ENCODE data around the gene L3MBTL4.

L3MBTL4 gene

DNA sequence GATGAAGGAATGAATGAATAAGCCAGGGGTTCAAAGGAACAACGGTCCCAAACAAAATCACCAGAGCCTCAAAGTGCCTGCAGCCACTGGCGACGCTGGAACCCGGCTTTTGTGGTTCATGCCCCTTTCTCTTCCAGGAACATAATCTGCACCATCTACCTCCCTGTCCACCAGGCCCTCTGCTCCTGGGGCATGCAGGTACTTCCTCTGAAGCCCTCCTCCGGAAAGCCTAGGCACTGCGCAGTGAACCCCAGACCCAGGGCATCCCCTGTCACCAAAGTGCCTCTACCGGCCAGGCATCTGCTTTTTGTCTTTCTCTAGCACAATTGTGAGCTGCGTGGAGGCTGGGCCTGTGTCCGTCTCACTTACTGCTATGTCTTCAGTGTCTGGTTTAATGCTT lies 420.8 kb downstream of the L3MBTL4 start:
- H3K9ac ChIP-seq (ENCODE audit: low read depth, low read length) = no peak overlapping the region
- H3K4me1 ChIP-seq (ENCODE audit: control insufficient read depth, insufficient read depth, low read length) = peaks cover 19% of the 10 kb centered on the region
- no peaks in the 10 kb centered on the region for H3K27me3 ChIP-seq (ENCODE audit: control insufficient read depth, insufficient read depth, low read length)
- H3K9me3 ChIP-seq (ENCODE audit: control insufficient read depth, insufficient read depth, low read length) = no peaks in the 10 kb centered on the region
- H3K4me3 ChIP-seq (ENCODE audit: low read depth, low read length) = no peak overlapping the region
- no peaks in the 10 kb centered on the region for H3K36me3 ChIP-seq (ENCODE audit: control insufficient read depth, insufficient read depth, low read length)

DNA sequence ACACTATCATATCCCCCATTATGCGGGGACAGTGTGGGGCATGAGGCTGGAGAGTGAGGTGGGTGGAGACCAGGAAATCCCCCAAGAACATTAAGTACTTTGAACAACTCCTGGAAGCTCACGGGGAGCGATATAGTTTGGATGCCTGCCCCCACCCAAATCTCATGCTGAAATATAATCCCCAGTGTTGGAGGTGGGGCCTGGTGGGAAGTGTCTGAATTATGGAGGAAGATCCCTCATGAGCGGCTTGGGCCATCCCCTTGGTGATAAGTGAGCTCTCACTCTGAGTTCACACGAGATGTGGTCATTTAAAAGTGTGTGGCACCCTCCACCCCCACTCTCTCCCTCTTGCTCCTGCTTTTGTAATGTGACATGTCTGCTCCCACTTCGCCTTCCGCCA lies 422.3 kb downstream of the L3MBTL4 start:
- Histone ChIP-seq H3K27me3 (ENCODE audit: control insufficient read depth, insufficient read depth, low read length) (no peaks in the 10 kb centered on the region), H3K9ac (ENCODE audit: low read depth, low read length) (no peak overlapping the region), H3K4me3 (ENCODE audit: low read depth, low read length) (no peak overlapping the region), H3K9me3 (ENCODE audit: control insufficient read depth, insufficient read depth, low read length) (no peaks in the 10 kb centered on the region), H3K36me3 (ENCODE audit: control insufficient read depth, insufficient read depth, low read length) (no peaks in the 10 kb centered on the region), H3K4me1 (ENCODE audit: control insufficient read depth, insufficient read depth, low read length) (peaks cover 17% of the 10 kb centered on the region)

DNA sequence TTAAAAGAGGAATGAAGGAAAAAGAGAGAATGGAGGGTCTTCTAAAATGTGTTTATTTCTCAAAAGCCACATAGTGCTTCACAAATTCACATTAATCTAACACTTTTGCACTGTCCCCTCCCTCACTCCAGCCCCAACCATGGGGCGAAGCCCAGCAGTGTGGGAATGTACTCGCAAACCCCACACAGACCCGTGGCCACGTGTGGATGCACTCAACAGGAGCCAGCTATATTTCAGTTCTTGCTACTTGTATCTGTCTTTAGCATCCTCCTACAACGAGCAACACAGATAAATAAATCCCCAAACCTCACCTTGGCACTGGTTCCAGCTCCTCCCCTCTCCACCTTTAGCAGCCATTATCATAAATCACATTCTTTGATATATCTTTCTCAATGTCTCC lies 427.5 kb downstream of the L3MBTL4 start:
- H3K4me1 ChIP-seq (ENCODE audit: control insufficient read depth, insufficient read depth, low read length) = no peaks in the 10 kb centered on the region
- no peaks in the 10 kb centered on the region for H3K27me3 ChIP-seq (ENCODE audit: control insufficient read depth, insufficient read depth, low read length)
- no peaks in the 10 kb centered on the region for H3K36me3 ChIP-seq (ENCODE audit: control insufficient read depth, insufficient read depth, low read length)
- no peak overlapping the region for H3K9ac ChIP-seq (ENCODE audit: low read depth, low read length)
- H3K9me3 ChIP-seq (ENCODE audit: control insufficient read depth, insufficient read depth, low read length) = no peaks in the 10 kb centered on the region
- no peak overlapping the region for H3K4me3 ChIP-seq (ENCODE audit: low read depth, low read length)

DNA sequence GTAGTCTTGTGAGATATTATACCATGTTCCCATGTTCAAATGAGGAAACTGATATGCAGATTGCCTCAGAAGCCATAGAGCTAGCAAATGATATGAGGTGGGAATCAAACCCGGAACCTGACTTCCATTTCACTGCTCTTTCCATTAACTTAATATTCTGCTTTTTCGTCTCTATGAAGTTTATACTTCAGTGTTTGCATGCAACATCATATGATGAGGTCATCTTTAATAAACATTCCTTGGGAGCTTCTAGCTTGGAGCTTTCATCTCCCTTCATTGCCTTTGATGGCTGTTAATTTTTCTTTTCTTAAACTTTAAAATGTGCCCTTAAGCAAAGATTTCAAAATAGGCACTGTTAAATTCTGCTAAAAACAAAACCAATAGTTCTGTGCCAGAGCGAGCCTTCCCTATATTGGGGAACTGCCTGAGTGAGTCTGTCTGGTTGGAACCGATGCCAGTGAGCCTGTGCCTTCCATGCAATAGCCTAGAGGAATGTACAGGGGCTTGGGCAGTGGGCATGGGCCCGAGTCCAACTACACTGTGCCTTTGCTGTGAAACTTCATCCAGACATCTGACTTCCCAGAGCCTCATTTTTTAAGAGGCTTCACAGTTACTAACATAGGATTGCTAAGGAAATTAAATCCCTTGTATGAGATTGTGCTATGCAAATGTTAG lies 428.3 kb downstream of the L3MBTL4 start:
- no peak overlapping the region for H3K4me3 ChIP-seq (ENCODE audit: low read depth, low read length)
- H3K4me1 ChIP-seq (ENCODE audit: control insufficient read depth, insufficient read depth, low read length) = no peaks in the 10 kb centered on the region
- H3K27me3 ChIP-seq (ENCODE audit: control insufficient read depth, insufficient read depth, low read length) = no peaks in the 10 kb centered on the region
- no peaks in the 10 kb centered on the region for H3K36me3 ChIP-seq (ENCODE audit: control insufficient read depth, insufficient read depth, low read length)
- no peaks in the 10 kb centered on the region for H3K9me3 ChIP-seq (ENCODE audit: control insufficient read depth, insufficient read depth, low read length)
- H3K9ac ChIP-seq (ENCODE audit: low read depth, low read length) = no peak overlapping the region

DNA sequence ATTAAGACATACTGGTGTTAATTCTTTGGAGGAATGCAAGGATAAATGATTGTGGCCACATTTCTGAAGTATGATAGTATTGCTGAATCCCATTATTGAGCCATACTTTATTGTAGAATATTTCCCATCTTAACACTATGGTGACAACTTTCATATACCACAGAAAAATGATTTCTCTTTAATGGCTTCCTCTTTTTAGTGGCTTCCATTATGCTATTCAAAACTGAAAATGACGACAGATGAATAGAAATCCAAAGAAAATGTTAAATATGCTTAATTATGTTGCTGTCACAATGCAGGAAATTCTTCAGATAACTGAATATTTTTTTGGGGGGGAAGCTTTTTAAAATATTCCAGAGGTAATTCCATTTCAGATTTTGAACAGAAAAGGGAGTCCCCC lies 430.5 kb downstream of the L3MBTL4 start:
- no peak overlapping the region for H3K9ac ChIP-seq (ENCODE audit: low read depth, low read length)

DNA sequence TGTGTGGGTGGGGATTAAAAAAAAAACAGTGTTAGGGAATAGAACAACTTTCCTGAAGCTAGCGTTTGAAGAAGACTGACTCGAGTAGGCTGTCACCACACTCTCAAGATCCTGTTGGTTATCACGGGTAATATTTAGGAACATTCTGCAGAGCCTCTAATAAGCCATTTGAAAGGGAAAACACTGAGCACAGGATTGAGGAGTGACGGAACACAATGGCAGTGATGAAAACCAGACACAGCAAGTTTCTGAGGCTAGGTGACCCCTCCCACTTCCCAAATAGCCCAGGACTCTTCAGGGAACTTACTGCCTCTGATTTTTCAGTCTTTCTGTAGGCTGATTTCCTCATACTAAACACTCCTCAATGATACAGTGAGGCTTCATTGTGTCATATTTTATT lies 431.2 kb downstream of the L3MBTL4 start:
- Histone ChIP-seq H3K27me3 (ENCODE audit: control insufficient read depth, insufficient read depth, low read length) (no peaks in the 10 kb centered on the region), H3K9ac (ENCODE audit: low read depth, low read length) (no peak overlapping the region), H3K4me3 (ENCODE audit: low read depth, low read length) (no peak overlapping the region), H3K36me3 (ENCODE audit: control insufficient read depth, insufficient read depth, low read length) (no peaks in the 10 kb centered on the region), H3K9me3 (ENCODE audit: control insufficient read depth, insufficient read depth, low read length) (no peaks in the 10 kb centered on the region), H3K4me1 (ENCODE audit: control insufficient read depth, insufficient read depth, low read length) (no peaks in the 10 kb centered on the region)

More for the DNA sequence above, 430.5 kb downstream of the L3MBTL4 start:
- H3K36me3 ChIP-seq (ENCODE audit: control insufficient read depth, insufficient read depth, low read length) = no peaks in the 10 kb centered on the region
- no peaks in the 10 kb centered on the region for H3K27me3 ChIP-seq (ENCODE audit: control insufficient read depth, insufficient read depth, low read length)
- no peak overlapping the region for H3K4me3 ChIP-seq (ENCODE audit: low read depth, low read length)
- H3K4me1 ChIP-seq (ENCODE audit: control insufficient read depth, insufficient read depth, low read length) = no peaks in the 10 kb centered on the region
- no peaks in the 10 kb centered on the region for H3K9me3 ChIP-seq (ENCODE audit: control insufficient read depth, insufficient read depth, low read length)

DNA sequence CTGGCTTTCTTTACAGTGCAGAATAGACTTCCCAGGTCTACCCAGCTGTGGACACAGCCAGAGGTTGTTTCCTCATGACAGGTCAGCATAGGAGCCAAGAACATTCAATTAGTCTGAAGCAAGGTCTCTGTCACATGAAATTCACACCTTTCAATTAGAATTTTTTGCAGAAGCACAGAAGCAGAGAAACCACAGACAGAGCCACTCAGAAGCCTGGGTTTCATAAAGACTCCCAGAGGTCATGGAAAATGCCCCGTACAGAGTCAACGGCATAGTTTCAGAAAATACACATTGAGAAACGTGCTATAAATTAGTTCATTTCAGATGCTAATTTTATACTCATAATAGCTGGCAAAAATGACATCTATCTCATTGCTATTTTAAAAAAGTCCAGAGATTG lies 432.4 kb downstream of the L3MBTL4 start:
- Histone ChIP-seq H3K4me1 (ENCODE audit: control insufficient read depth, insufficient read depth, low read length) (no peaks in the 10 kb centered on the region), H3K9ac (ENCODE audit: low read depth, low read length) (no peak overlapping the region), H3K4me3 (ENCODE audit: low read depth, low read length) (no peak overlapping the region), H3K36me3 (ENCODE audit: control insufficient read depth, insufficient read depth, low read length) (no peaks in the 10 kb centered on the region), H3K27me3 (ENCODE audit: control insufficient read depth, insufficient read depth, low read length) (no peaks in the 10 kb centered on the region), H3K9me3 (ENCODE audit: control insufficient read depth, insufficient read depth, low read length) (no peaks in the 10 kb centered on the region)

DNA sequence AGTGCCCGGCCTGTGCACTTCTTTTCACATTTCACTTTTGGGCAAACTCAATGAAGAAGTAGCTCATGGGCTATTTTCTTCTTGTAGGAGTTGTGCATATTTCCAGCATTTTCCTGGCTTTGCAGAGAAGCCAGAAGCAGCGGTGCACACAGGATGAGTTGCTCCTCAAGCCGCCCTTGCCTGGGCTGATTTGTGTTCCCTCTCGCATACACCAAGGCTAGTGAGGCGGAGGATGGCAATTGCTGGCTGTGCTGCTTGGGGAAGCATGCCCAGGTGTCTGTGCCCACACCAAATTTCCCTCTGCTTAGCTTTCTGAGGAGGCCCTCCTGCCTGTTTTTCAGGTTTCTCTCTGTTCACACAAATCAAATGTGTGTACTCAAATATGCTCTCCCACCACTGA lies 434.0 kb downstream of the L3MBTL4 start:
- Histone ChIP-seq H3K36me3 (ENCODE audit: control insufficient read depth, insufficient read depth, low read length) (no peaks in the 10 kb centered on the region), H3K27me3 (ENCODE audit: control insufficient read depth, insufficient read depth, low read length) (no peaks in the 10 kb centered on the region), H3K4me1 (ENCODE audit: control insufficient read depth, insufficient read depth, low read length) (no peaks in the 10 kb centered on the region), H3K4me3 (ENCODE audit: low read depth, low read length) (no peak overlapping the region), H3K9me3 (ENCODE audit: control insufficient read depth, insufficient read depth, low read length) (no peaks in the 10 kb centered on the region), H3K9ac (ENCODE audit: low read depth, low read length) (no peak overlapping the region)

DNA sequence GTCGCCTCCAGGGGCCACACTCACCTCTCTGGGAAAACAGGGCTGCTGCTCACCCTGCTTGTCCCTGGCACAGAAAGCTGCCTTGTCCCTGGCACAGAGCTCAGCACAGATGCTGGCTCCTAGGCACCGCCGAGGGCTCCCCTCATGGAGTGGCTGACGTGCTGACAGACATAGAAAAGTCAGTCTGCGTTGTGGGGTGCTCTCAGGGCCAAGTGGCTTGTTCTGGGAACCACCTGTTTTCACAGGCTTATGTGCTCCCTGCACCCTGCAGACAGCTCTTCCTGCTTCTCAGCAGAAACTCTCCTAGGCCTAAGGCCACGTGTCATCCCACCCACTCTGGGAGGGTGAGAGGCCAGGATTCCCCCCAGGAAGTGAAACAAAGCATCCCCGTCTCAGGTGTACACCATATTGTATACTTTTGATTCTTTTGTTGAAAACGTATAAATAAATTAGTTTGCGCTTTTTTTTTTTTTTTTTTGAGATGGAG lies 434.7 kb downstream of the L3MBTL4 start:
- H3K36me3 ChIP-seq (ENCODE audit: control insufficient read depth, insufficient read depth, low read length) = no peaks in the 10 kb centered on the region
- H3K9me3 ChIP-seq (ENCODE audit: control insufficient read depth, insufficient read depth, low read length) = no peaks in the 10 kb centered on the region
- no peak overlapping the region for H3K9ac ChIP-seq (ENCODE audit: low read depth, low read length)
- no peaks in the 10 kb centered on the region for H3K4me1 ChIP-seq (ENCODE audit: control insufficient read depth, insufficient read depth, low read length)
- H3K4me3 ChIP-seq (ENCODE audit: low read depth, low read length) = no peak overlapping the region
- no peaks in the 10 kb centered on the region for H3K27me3 ChIP-seq (ENCODE audit: control insufficient read depth, insufficient read depth, low read length)

DNA sequence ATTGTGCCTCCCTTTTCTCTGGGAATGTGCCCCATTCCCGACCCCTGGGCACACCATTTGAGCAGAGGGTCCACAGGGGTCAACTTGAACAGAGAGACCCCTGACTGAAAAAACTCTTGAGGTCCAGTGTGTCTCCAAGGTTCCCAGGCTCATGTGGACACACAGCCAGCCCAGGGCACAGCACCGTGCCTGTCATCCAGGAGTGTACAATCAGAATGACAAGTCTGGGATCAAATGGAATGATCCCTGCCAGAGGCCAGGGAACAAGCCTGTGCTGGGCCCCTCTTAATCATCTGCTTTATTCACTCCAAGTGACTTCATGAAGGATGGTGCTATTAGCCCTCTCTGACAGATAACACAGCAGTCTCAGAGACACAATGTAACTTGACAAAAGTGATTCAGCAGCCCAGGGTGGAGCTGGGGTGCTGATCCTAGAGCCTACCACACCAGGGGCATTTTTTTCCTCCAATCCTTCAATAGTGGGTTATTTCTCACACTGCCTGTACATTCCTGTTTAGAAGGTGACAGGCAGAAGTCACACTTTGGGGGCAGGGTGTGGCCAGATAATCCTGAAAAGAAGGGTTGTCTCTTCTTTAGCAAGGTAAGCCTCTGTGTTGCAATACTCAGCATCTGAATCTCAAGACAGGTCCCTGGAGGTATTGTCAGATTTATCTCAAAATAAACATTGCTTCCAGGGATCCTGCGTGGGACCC lies 435.4 kb downstream of the L3MBTL4 start:
- no peaks in the 10 kb centered on the region for H3K4me1 ChIP-seq (ENCODE audit: control insufficient read depth, insufficient read depth, low read length)
- no peaks in the 10 kb centered on the region for H3K27me3 ChIP-seq (ENCODE audit: control insufficient read depth, insufficient read depth, low read length)

DNA sequence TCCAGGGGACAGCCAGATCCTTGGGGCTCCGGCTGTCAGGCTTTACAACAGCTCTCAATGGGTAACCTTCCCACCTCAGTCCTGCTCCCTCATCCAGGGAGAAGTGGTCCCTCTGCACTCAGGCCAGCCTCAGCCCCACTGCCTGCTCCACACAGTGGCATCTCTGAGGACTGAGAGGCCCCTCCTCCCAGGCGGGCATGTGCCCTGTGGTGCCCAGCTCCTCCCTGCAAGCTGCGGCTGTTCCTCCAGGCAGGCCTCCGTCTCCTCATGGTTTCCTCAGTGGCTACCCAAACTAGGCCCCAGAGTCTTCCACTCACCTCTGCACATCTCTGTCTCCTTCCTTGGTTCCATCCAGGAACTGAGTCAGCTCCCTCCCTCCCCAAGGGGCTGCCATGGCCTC lies 437.7 kb downstream of the L3MBTL4 start:
- Histone ChIP-seq H3K36me3 (ENCODE audit: control insufficient read depth, insufficient read depth, low read length) (no peaks in the 10 kb centered on the region), H3K9me3 (ENCODE audit: control insufficient read depth, insufficient read depth, low read length) (no peaks in the 10 kb centered on the region), H3K4me1 (ENCODE audit: control insufficient read depth, insufficient read depth, low read length) (peaks cover 3% of the 10 kb centered on the region), H3K4me3 (ENCODE audit: low read depth, low read length) (no peak overlapping the region), H3K27me3 (ENCODE audit: control insufficient read depth, insufficient read depth, low read length) (no peaks in the 10 kb centered on the region), H3K9ac (ENCODE audit: low read depth, low read length) (no peak overlapping the region)

More for the DNA sequence above, 435.4 kb downstream of the L3MBTL4 start:
- no peaks in the 10 kb centered on the region for H3K36me3 ChIP-seq (ENCODE audit: control insufficient read depth, insufficient read depth, low read length)
- H3K4me3 ChIP-seq (ENCODE audit: low read depth, low read length) = no peak overlapping the region
- no peak overlapping the region for H3K9ac ChIP-seq (ENCODE audit: low read depth, low read length)
- H3K9me3 ChIP-seq (ENCODE audit: control insufficient read depth, insufficient read depth, low read length) = no peaks in the 10 kb centered on the region
